ENCODE results near the gene USP10.

The USP10 gene

DNA sequence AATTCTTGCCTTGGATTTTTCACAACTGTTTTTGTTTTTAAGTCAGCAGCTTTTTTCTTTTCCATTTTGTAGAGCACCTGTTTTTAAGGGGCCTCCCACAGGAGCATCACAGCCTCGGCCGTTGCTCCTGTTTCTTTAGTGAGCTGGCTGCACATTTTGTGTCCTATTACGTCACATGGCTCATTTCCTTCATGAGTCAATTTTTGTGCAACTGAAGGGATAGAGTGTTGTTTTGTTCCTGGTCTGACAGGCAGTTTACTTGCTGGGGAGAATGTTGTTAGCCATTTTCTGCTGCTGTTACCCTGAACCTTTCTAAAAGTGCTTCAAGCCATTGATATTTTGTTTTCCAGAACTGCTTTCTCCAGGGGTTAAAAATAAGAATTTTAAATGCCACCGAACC, 75.0 kb downstream of the USP10 start:
- TF ChIP-seq, protein P1, sequence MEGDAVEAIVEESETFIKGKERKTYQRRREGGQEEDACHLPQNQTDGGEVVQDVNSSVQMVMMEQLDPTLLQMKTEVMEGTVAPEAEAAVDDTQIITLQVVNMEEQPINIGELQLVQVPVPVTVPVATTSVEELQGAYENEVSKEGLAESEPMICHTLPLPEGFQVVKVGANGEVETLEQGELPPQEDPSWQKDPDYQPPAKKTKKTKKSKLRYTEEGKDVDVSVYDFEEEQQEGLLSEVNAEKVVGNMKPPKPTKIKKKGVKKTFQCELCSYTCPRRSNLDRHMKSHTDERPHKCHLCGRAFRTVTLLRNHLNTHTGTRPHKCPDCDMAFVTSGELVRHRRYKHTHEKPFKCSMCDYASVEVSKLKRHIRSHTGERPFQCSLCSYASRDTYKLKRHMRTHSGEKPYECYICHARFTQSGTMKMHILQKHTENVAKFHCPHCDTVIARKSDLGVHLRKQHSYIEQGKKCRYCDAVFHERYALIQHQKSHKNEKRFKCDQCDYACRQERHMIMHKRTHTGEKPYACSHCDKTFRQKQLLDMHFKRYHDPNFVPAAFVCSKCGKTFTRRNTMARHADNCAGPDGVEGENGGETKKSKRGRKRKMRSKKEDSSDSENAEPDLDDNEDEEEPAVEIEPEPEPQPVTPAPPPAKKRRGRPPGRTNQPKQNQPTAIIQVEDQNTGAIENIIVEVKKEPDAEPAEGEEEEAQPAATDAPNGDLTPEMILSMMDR (IDR thresholded peaks at IDR 0.05; ENCODE audit: insufficient read depth, missing control alignments), result no peak
- no peak for DNase-seq (ENCODE audit: insufficient read length, low spot score)
- FAIRE-seq, result no peak

DNA sequence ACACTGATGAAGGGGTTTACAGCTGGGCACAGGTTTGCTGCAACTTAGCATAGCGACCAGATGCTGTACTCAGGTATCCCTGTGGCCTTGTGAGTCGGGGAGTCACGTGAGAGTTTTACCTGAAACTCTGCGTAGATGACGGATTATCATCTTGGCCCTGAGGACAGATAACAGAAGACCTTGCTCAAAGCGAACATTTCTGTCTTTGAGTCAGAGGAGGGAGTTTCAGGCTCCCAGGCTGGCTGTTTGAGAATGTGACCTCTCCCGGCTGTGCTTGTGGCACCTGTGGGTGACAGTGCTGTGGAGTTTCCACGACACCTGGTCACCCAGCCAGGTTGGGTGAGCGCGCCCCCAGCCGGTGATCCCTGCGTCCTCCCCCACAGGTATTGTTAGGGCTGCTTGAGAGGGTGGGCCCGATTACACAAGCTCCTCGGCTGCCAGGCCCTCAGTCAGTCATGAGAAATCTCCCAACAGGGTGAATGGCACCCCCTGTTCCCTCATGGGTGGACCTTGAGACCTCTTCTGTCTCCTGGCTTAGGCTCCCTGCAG, 75.5 kb downstream of the USP10 start:
- FAIRE-seq (no peak), DNase-seq (ENCODE audit: insufficient read length, low spot score) (no peak)
- TF ChIP-seq, protein P1 (IDR thresholded peaks at IDR 0.05; ENCODE audit: insufficient read depth, missing control alignments), result no peak

DNA sequence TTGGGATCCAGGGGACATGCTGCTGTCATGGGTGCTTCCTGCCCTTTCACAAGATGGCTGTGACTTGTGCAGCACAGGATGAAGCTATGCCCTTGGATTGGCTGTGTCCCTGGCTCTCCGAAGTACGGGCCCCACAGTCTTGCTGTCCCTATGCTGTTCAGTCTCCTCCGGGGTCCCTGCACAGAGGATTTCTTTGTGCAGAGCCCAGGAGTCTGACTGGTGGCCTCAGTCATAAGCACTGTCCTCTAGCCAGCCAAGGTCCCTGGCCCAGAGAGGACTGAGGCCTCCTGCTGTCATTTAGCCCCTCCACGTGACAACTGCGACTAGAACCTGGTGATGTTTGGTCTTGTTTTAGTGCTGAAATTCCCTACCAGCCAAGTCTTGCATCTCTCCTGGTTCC, 77.6 kb downstream of the USP10 start:
- TF ChIP-seq, protein P1 (IDR thresholded peaks at IDR 0.05; ENCODE audit: insufficient read depth, missing control alignments), result no peak
- DNase-seq (ENCODE audit: insufficient read length, low spot score), result no peak
- no peak for FAIRE-seq

DNA sequence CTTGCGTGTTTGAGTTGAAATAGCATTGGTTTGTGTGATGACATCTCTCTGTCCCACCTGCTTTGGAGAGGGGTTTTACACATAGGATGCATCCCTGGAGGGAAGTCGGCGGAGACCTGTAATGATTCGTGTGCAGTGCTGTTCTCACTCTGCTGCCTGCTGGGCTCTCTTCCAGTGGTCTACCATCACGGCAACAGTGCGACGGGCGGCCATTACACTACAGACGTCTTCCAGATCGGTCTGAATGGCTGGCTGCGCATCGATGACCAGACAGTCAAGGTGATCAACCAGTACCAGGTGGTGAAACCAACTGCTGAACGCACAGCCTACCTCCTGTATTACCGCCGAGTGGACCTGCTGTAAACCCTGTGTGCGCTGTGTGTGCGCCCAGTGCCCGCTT, 78.9 kb downstream of the USP10 start:
- TF ChIP-seq, protein P1 (IDR thresholded peaks at IDR 0.05; ENCODE audit: insufficient read depth, missing control alignments), result no peak
- FAIRE-seq, result no peak
- DNase-seq (ENCODE audit: insufficient read length, low spot score), result no peak

DNA sequence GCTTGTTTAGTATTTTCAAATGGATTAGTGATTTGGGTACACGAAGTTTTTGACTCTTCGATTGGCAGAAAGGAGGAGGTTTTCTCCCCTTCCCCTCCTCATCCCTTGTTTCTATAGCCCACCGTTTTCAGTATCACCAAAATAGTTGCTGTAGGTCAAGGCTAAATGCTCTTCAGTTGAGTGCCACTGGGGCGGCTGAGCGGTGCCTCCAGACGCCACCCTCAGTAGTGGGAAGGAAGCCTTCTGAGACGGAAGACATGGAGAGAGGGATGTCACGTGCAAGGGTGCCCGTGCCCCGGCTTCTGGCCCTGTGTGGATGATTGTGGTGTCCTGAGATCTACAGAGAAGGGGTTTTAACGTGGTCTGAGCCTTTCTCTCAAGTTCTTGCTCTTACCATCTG, 80.3 kb downstream of the USP10 start:
- no peak for DNase-seq (ENCODE audit: insufficient read length, low spot score)
- TF ChIP-seq, protein P1 (IDR thresholded peaks at IDR 0.05; ENCODE audit: insufficient read depth, missing control alignments), result no peak
- no peak for FAIRE-seq

DNA sequence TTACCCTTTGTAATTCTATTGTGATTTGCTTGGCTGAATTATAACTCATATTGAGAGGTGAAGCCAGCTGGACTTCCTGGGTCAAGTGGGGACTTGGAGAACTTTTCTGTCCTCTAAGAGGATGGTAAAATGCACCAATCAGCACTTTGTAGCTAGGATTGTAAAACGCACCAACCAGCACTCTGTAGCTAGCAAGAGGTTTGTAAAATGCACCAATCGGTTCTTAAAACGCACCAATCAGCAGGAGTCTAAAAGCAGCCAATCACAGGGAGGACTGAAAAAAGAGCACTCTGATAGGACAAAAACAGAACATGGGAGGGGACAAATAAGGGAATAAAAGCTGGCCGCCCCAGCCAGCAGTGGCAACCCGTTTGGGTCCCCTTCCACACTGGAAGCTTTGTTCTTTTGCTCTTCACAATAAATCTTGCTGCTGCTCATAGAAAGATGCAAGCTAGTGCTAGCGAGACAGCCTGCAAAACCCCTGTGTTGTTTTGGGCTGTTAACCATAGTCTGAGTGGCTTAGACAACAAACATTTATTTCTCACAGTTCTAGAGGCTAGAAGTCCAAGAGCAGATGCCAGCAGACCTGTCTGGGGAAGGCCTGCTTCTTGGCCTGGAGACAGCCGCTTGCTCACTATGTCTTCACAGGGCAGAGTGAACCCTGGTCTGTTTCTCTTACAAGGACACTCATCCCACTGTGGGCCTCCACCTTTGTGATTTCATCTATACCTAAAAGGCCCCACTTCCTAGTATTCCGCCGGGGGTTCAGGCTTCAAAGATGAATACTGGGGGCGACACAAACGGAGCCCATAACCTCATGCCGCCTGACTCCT, 81.0 kb downstream of the USP10 start:
- TF ChIP-seq, protein P1 (IDR thresholded peaks at IDR 0.05; ENCODE audit: insufficient read depth, missing control alignments), result no peak
- no peak for DNase-seq (ENCODE audit: insufficient read length, low spot score)
- no peak for FAIRE-seq

DNA sequence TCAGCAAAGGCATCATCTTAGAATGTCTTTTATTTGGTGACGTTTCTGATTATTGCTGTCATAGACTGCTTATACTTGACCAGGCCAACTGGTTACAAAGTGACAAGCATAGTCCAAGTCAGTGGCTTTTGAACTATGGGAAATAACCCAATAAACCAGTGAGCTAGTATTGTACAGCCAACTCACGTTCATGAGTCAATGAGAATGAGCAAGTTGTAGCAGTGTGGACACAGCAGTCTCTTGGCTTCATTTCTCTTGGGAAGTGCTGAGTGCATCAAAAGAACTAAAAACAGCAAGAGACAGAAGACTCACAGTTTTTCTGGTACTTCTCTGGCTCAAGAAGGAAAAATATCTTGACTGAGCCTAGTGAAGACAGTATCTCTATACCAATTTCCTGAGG, 83.0 kb downstream of the USP10 start:
- no peak for FAIRE-seq
- no peak for DNase-seq (ENCODE audit: insufficient read length, low spot score)
- TF ChIP-seq, protein P1 (IDR thresholded peaks at IDR 0.05; ENCODE audit: insufficient read depth, missing control alignments), result no peak

Data from D721Med (cell line).